Activated CD4-positive, alpha-beta memory T cell treated with anti-CD3 and anti-CD28 coated beads for 36 hours (primary cell): ENCODE measurements around the gene DPY19L1. TPM values are rescaled to one million over a fixed set of nuclear protein-coding genes. Genes with fewer than 3 reads are reported as not detected.
"Not testable (repeated sequence)": the region's sequence is repeated elsewhere in the genome, so short reads cannot be mapped to it uniquely, and the experiment has no call there.

Experiments
- CTCF ChIA-PET: fragments of 350-600 bp; sonication (Branson Sonifier 250); formaldehyde crosslinking; loops from one replicate; lab custom pipeline; 2021; ENCODE audit warnings: antibody characterized with exemption, inconsistent platforms; lab: Charles Lee
- POLR2A ChIA-PET: fragments of 350-600 bp; sonication (Branson Sonifier 250); formaldehyde crosslinking; loops from one replicate; lab custom pipeline; 2021; ENCODE audit warnings: antibody characterized with exemption; lab: Charles Lee
- DNase-seq: peaks from one replicate; pipeline ENCODE4 v3.0.0-alpha.2; 2020
- H3K27ac Mint-ChIP-seq: one replicate; pipeline ENCODE4 v1.8.0; 2021; ENCODE audit warnings: mixed read lengths
- H3K27me3 Mint-ChIP-seq: one replicate; pipeline ENCODE4 v1.8.0; 2021; ENCODE audit warnings: mixed read lengths
- H3K36me3 Mint-ChIP-seq: one replicate; pipeline ENCODE4 v1.8.0; 2021; ENCODE audit warnings: mixed read lengths
- H3K4me1 Mint-ChIP-seq: one replicate; pipeline ENCODE4 v1.8.0; 2021; ENCODE audit warnings: low read depth, mixed read lengths
- H3K4me3 Mint-ChIP-seq: one replicate; pipeline ENCODE4 v1.8.0; 2021; ENCODE audit warnings: mild to moderate bottlenecking, mixed read lengths
- H3K9me3 Mint-ChIP-seq: one replicate; pipeline ENCODE4 v1.8.0; 2021; ENCODE audit warnings: mixed read lengths
- intact Hi-C: fragments of 100-400 bp; cut with micrococcal nuclease; formaldehyde crosslinking; loops from one replicate; pipeline ENCODE4 v1.15.1; 2023
- total RNA-seq, 2 experiments: library from RNA; stranded (reverse); gene quantifications; one replicate each; pipeline ENCODE4 v1.2.3, GENCODE V29; 2021

The DPY19L1 gene
- total RNA-seq, 2 experiments from 2014 or later, result 13.0 to 20.3 TPM

GRCh38 chr7:35003679-35004303 lies 33.5 kb downstream of the DPY19L1 start:
- Mint-ChIP-seq H3K36me3 (peaks cover 9% of the 10 kb centered on the region), H3K27ac (peak overlapping the region; percentile 31), H3K4me3 (no peak overlapping the region), H3K9me3 (peaks cover 2% of the 10 kb centered on the region), H3K4me1 (peaks cover 9% of the 10 kb centered on the region), H3K27me3 (no peaks in the 10 kb centered on the region)
- no peak for DNase-seq
- ChIA-PET POLR2A (no interaction called here), CTCF (no interaction called here)
- intact Hi-C loops, result no loop called here

GRCh38 chr7:35003177-35003650 lies 34.1 kb downstream of the DPY19L1 start:
- POLR2A ChIA-PET, CTCF ChIA-PET, H3K4me1 Mint-ChIP-seq, H3K36me3 Mint-ChIP-seq, H3K27ac Mint-ChIP-seq, H3K9me3 Mint-ChIP-seq, H3K27me3 Mint-ChIP-seq, H3K4me3 Mint-ChIP-seq, intact Hi-C loops, DNase-seq: not testable (repeated sequence)

GRCh38 chr7:34998335-34998734 lies 39.0 kb downstream of the DPY19L1 start:
- H3K27ac Mint-ChIP-seq, DNase-seq: not testable (repeated sequence)
- CTCF ChIA-PET, result interaction anchor here (1.1 kb wide), 1 partner anchor 39 kb away, joined by 4 read pairs; the partner anchor contains the start of gene DPY19L1

GRCh38 chr7:34996423-34997090 lies 40.7 kb downstream of the DPY19L1 start:
- H3K36me3 Mint-ChIP-seq, result not testable (repeated sequence)

More at GRCh38 chr7:34998335-34998734, 39.0 kb downstream of the DPY19L1 start:
- H3K27me3 Mint-ChIP-seq, intact Hi-C loops, H3K4me3 Mint-ChIP-seq, H3K4me1 Mint-ChIP-seq, H3K36me3 Mint-ChIP-seq, POLR2A ChIA-PET, H3K9me3 Mint-ChIP-seq: not testable (repeated sequence)

GRCh38 chr7:34995757-34996156 lies 41.5 kb downstream of the DPY19L1 start:
- intact Hi-C loops, result no loop called here
- DNase-seq, result no peak
- Mint-ChIP-seq H3K27ac (no peak overlapping the region), H3K4me1 (peaks cover 26% of the 10 kb centered on the region), H3K36me3 (peaks cover 5% of the 10 kb centered on the region), H3K27me3 (no peaks in the 10 kb centered on the region), H3K4me3 (no peak overlapping the region), H3K9me3 (no peaks in the 10 kb centered on the region)
- ChIA-PET CTCF (no interaction called here), POLR2A (no interaction called here)

More at GRCh38 chr7:34996423-34997090, 40.7 kb downstream of the DPY19L1 start:
- H3K27ac Mint-ChIP-seq, intact Hi-C loops, DNase-seq, H3K9me3 Mint-ChIP-seq, H3K4me3 Mint-ChIP-seq, CTCF ChIA-PET, POLR2A ChIA-PET, H3K27me3 Mint-ChIP-seq: not testable (repeated sequence)
- H3K4me1 Mint-ChIP-seq, result peaks cover 20% of the 10 kb centered on the region

GRCh38 chr7:34991938-34992840 lies 45.1 kb downstream of the DPY19L1 start:
- Mint-ChIP-seq H3K4me1 (peaks cover 29% of the 10 kb centered on the region), H3K27me3 (no peaks in the 10 kb centered on the region), H3K36me3 (no peaks in the 10 kb centered on the region), H3K9me3 (no peaks in the 10 kb centered on the region), H3K4me3 (peak overlapping the region; percentile 23), H3K27ac (peak overlapping the region; percentile 83)
- CTCF ChIA-PET, result interaction anchor here (1.5 kb wide), 1 partner anchor 43 kb away, joined by 5 read pairs; no protein-coding TSS in a partner anchor
- DNase-seq, result peak; percentile 81
- POLR2A ChIA-PET, result interaction anchor here (1.0 to 1.6 kb wide), 2 partner anchors 42 to 44 kb away, joined by 5 read pairs; no protein-coding TSS in a partner anchor
- intact Hi-C loops, result loop anchor here (1.0 to 5.0 kb wide), 6 partner anchors 17 to 809 kb away; partner anchors contain the start of gene SEPTIN7

GRCh38 chr7:34988442-34989125 lies 48.7 kb downstream of the DPY19L1 start:
- peaks cover 22% of the 10 kb centered on the region for H3K4me1 Mint-ChIP-seq
- intact Hi-C loops, H3K36me3 Mint-ChIP-seq, H3K9me3 Mint-ChIP-seq, H3K4me3 Mint-ChIP-seq, H3K27me3 Mint-ChIP-seq, H3K27ac Mint-ChIP-seq, CTCF ChIA-PET, DNase-seq, POLR2A ChIA-PET: not testable (repeated sequence)

- intact Hi-C loops, H3K36me3 Mint-ChIP-seq, DNase-seq, H3K27ac Mint-ChIP-seq, H3K4me3 Mint-ChIP-seq, POLR2A ChIA-PET, H3K9me3 Mint-ChIP-seq, H3K27me3 Mint-ChIP-seq: not testable (repeated sequence)
- CTCF ChIA-PET, result interaction anchor here (0.6 kb wide), 1 partner anchor 12 kb away, joined by 3 read pairs; no protein-coding TSS in a partner anchor
- peaks cover 10% of the 10 kb centered on the region for H3K4me1 Mint-ChIP-seq
Measured at GRCh38 chr7:34985155-34985554, 52.1 kb downstream of the DPY19L1 start.

GRCh38 chr7:34984140-34984539 lies 53.1 kb downstream of the DPY19L1 start:
- H3K4me3 Mint-ChIP-seq, H3K27ac Mint-ChIP-seq, H3K27me3 Mint-ChIP-seq, H3K9me3 Mint-ChIP-seq, CTCF ChIA-PET, DNase-seq, intact Hi-C loops, POLR2A ChIA-PET, H3K36me3 Mint-ChIP-seq: not testable (repeated sequence)
- H3K4me1 Mint-ChIP-seq, result peaks cover 16% of the 10 kb centered on the region

GRCh38 chr7:34982371-34983019 lies 54.8 kb downstream of the DPY19L1 start:
- intact Hi-C loops, result no loop called here
- CTCF ChIA-PET, result no interaction called here

GRCh38 chr7:34979124-34979523 lies 58.2 kb downstream of the DPY19L1 start:
- H3K9me3 Mint-ChIP-seq, CTCF ChIA-PET, POLR2A ChIA-PET, H3K27ac Mint-ChIP-seq, H3K4me3 Mint-ChIP-seq, DNase-seq, H3K27me3 Mint-ChIP-seq, intact Hi-C loops: not testable (repeated sequence)
- peaks cover 22% of the 10 kb centered on the region for H3K4me1 Mint-ChIP-seq
- H3K36me3 Mint-ChIP-seq, result peaks cover 14% of the 10 kb centered on the region

More at GRCh38 chr7:34982371-34983019, 54.8 kb downstream of the DPY19L1 start:
- peaks cover 18% of the 10 kb centered on the region for H3K4me1 Mint-ChIP-seq
- no peaks in the 10 kb centered on the region for H3K27me3 Mint-ChIP-seq
- POLR2A ChIA-PET, result no interaction called here
- H3K27ac Mint-ChIP-seq, result no peak overlapping the region
- DNase-seq, result no peak
- H3K4me3 Mint-ChIP-seq, result no peak overlapping the region
- peaks cover 8% of the 10 kb centered on the region for H3K36me3 Mint-ChIP-seq
- no peaks in the 10 kb centered on the region for H3K9me3 Mint-ChIP-seq
